Neuronal stem cell (in vitro differentiated cells): Measurements from ENCODE around the gene ACY1.
A peak's percentile ranks its signal among the peaks of the same experiment; 100 is the strongest.

ENCODE experiments used
- DNase-seq: peaks from one replicate; pipeline ENCODE4 v3.0.0-alpha.2; 2013; ENCODE audit warnings: low spot score
- H2AFZ ChIP-seq: one replicate; pipeline ENCODE4 v1.6.1; 2013; ENCODE audit warnings: mild to moderate bottlenecking, low read length, inconsistent platforms
- H2AK5ac ChIP-seq: 2 replicates; pipeline ENCODE4 v1.6.1; 2013; ENCODE audit warnings: low read depth, mild to moderate bottlenecking, inconsistent platforms, low read length, moderate library complexity, mixed read lengths
- H2BK120ac ChIP-seq: 2 replicates; pipeline ENCODE4 v1.6.1; 2013; ENCODE audit warnings: low read depth, mild to moderate bottlenecking, inconsistent platforms, low read length, moderate library complexity, mixed read lengths
- H2BK12ac ChIP-seq: one replicate; pipeline ENCODE4 v1.6.1; 2013; ENCODE audit warnings: low read length, inconsistent platforms
- H2BK15ac ChIP-seq: 2 replicates; pipeline ENCODE4 v1.6.1; 2013; ENCODE audit warnings: mild to moderate bottlenecking, low read length, inconsistent platforms, mixed read lengths
- H2BK5ac ChIP-seq: one replicate; pipeline ENCODE4 v1.6.1; 2013; ENCODE audit warnings: inconsistent platforms, mild to moderate bottlenecking, low read length, moderate library complexity
- H3K14ac ChIP-seq: one replicate; pipeline ENCODE4 v1.6.1; 2013; ENCODE audit warnings: low read length, inconsistent platforms
- H3K18ac ChIP-seq: 2 replicates; pipeline ENCODE4 v1.6.1; 2013; ENCODE audit warnings: low read length, inconsistent platforms
- H3K23ac ChIP-seq: 2 replicates; pipeline ENCODE4 v1.6.1; 2013; ENCODE audit warnings: low read depth, mild to moderate bottlenecking, mixed read lengths, low read length, inconsistent platforms; ENCODE audit not compliant: poor library complexity
- H3K27ac ChIP-seq: replicated peaks from 3 replicates; pipeline ENCODE4 v1.5.1; 2013; ENCODE audit warnings: low read length, inconsistent platforms
- H3K27me3 ChIP-seq, 3 experiments: 2 replicates each; pipeline ENCODE4 v1.6.1; 2013; ENCODE audit warnings: low read length in 3 of 3, mild to moderate bottlenecking in 2 of 3, inconsistent platforms in 1 of 3, low read depth in 1 of 3, mixed read lengths in 1 of 3, moderate library complexity in 1 of 3; ENCODE audit not compliant: control insufficient read depth in 3 of 3, insufficient read depth in 3 of 3
- H3K36me3 ChIP-seq, 2 donors: replicated peaks in 1 of 2; 2 replicates each; pipeline ENCODE4 v1.6.1; 2013; ENCODE audit warnings: low read length in 2 of 2; ENCODE audit not compliant: control insufficient read depth in 2 of 2, insufficient read depth in 2 of 2
- H3K4ac ChIP-seq: 2 replicates; pipeline ENCODE4 v1.6.1; 2013; ENCODE audit warnings: inconsistent platforms, mild to moderate bottlenecking, low read length, moderate library complexity
- H3K4me1 ChIP-seq, 2 donors: 1 replicate in 1 of 2; 2 replicates in 1 of 2; pipeline ENCODE4 v1.6.1; 2013; ENCODE audit warnings: low read length in 2 of 2, low read depth in 1 of 2; ENCODE audit not compliant: control insufficient read depth in 2 of 2, insufficient read depth in 1 of 2
- H3K4me2 ChIP-seq: one replicate; pipeline ENCODE4 v1.6.1; 2013; ENCODE audit warnings: mild to moderate bottlenecking, low read length, inconsistent platforms; ENCODE audit not compliant: insufficient read depth, poor library complexity, severe bottlenecking
- H3K4me3 ChIP-seq, 2 donors: 2 replicates each; pipeline ENCODE4 v1.5.1; 2013; ENCODE audit warnings: low read length in 2 of 2, mild to moderate bottlenecking in 2 of 2, inconsistent platforms in 1 of 2, moderate library complexity in 1 of 2
- H3K79me1 ChIP-seq: one replicate; pipeline ENCODE4 v1.6.1; 2013; ENCODE audit warnings: low read depth, mild to moderate bottlenecking, inconsistent platforms, low read length, moderate library complexity
- H3K9ac ChIP-seq: one replicate; pipeline ENCODE4 v1.6.1; 2013; ENCODE audit warnings: mild to moderate bottlenecking, low read depth, low read length, inconsistent platforms; ENCODE audit not compliant: poor library complexity
- H3K9me3 ChIP-seq, 2 donors: replicated peaks in 1 of 2; 2 replicates each; pipeline versions ENCODE3 to v1.6.1; 2013; ENCODE audit warnings: low read length in 2 of 2, mild to moderate bottlenecking in 2 of 2, inconsistent platforms in 1 of 2, low read depth in 1 of 2, mixed read lengths in 1 of 2, moderate library complexity in 1 of 2; ENCODE audit not compliant: control insufficient read depth in 2 of 2, insufficient read depth in 1 of 2
- H4K8ac ChIP-seq: one replicate; pipeline ENCODE4 v1.6.1; 2013; ENCODE audit warnings: low read depth, mild to moderate bottlenecking, inconsistent platforms, low read length, moderate library complexity
- H4K91ac ChIP-seq: one replicate; pipeline ENCODE4 v1.6.1; 2013; ENCODE audit warnings: low read length, low read depth, mild to moderate bottlenecking, inconsistent platforms; ENCODE audit not compliant: poor library complexity
- WGBS, 2 donors: extraction: QIAGEN DNeasy Blood & Tissue Kit; methylation state at CpG; one replicate each; pipeline ENCODE4 v1.1.7; 2013; ENCODE audit warnings: missing lambda C conversion rate in 2 of 2, mixed read lengths in 1 of 2; ENCODE audit not compliant: insufficient read length in 2 of 2, insufficient replicate concordance in 1 of 2; ENCODE audit errors: extremely low coverage in 2 of 2; 5-methylcytosine and 5-hydroxymethylcytosine counted together

Gene ACY1

GRCh38 chr3:51998774-51999173 lies 15.4 kb downstream of the ACY1 start:
- H2BK5ac ChIP-seq = no peak overlapping the region
- no peak overlapping the region for H3K4ac ChIP-seq
- no peak overlapping the region for H3K4me3 ChIP-seq
- H3K27me3 ChIP-seq = peaks cover 0 to 2% (median 0%) of the 10 kb centered on the region in 3 experiments
- peaks cover 30 to 35% of the 10 kb centered on the region in 2 donors for H3K4me1 ChIP-seq
- no peak overlapping the region for H2AFZ ChIP-seq
- no peak overlapping the region for H3K14ac ChIP-seq
- WGBS, 2 donors = no CpG with 5 or more reads among the region's 7 CpGs
- H2BK120ac ChIP-seq = no peak overlapping the region
- no peak overlapping the region for H4K8ac ChIP-seq
- no peak overlapping the region for H2AK5ac ChIP-seq
- H2BK15ac ChIP-seq = no peak overlapping the region
- no peaks in the 10 kb centered on the region for H3K9me3 ChIP-seq
- peaks cover 11 to 17% of the 10 kb centered on the region in 2 donors for H3K36me3 ChIP-seq
- no peak overlapping the region for H4K91ac ChIP-seq
- no peak overlapping the region for H3K23ac ChIP-seq
- H3K9ac ChIP-seq = no peak overlapping the region
- H3K79me1 ChIP-seq = peaks cover 3% of the 10 kb centered on the region
- DNase-seq = no peak
- no peak overlapping the region for H3K27ac ChIP-seq
- no peak overlapping the region for H3K4me2 ChIP-seq
- H3K18ac ChIP-seq = no peak overlapping the region
- H2BK12ac ChIP-seq = no peak overlapping the region

DNA sequence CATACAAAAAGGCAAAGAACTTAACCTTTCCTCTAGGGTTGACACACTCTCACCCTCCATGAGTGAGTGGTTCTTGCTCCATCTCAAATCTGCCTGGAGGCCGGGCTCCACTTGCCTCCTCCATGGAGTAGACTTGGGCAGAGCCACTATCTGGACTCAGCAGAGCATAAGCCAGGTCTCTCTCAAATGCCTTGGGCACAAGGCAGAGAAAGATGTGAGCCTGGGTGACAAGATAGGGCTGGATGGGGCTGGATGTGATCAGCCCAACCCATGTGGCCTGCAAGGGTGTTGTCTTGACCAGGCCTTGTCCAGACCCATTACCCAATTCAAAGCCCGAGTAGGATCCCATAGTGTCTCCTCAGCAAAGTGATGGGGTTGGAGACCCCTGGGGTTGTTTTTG lies 16.5 kb downstream of the ACY1 start:
- Histone ChIP-seq H2AFZ (no peak overlapping the region), H3K18ac (no peak overlapping the region), H2AK5ac (peak overlapping the region; percentile 1), H4K8ac (no peak overlapping the region), H4K91ac (no peak overlapping the region), H3K27me3 (peaks cover 0 to 2% (median 0%) of the 10 kb centered on the region in 3 experiments), H3K79me1 (no peaks in the 10 kb centered on the region), H3K4me2 (no peak overlapping the region), H2BK120ac (no peak overlapping the region), H3K9ac (no peak overlapping the region), H3K27ac (no peak overlapping the region), H2BK5ac (no peak overlapping the region), H3K14ac (no peak overlapping the region), H3K9me3 (no peaks in the 10 kb centered on the region), H3K4ac (no peak overlapping the region), H3K4me3 (no peak overlapping the region), H3K4me1 (peaks cover 32 to 37% of the 10 kb centered on the region in 2 donors), H3K23ac (no peak overlapping the region), H3K36me3 (peaks cover 2 to 6% of the 10 kb centered on the region in 2 donors), H2BK15ac (no peak overlapping the region), H2BK12ac (no peak overlapping the region)
- WGBS, 2 donors = no CpG with 5 or more reads among the region's 2 CpGs
- DNase-seq = no peak

- H3K18ac ChIP-seq = peak overlapping the region; percentile 82
- no peak overlapping the region for H3K14ac ChIP-seq
- H4K91ac ChIP-seq = no peak overlapping the region
- H3K9me3 ChIP-seq = no peaks in the 10 kb centered on the region
- no peak overlapping the region for H2BK12ac ChIP-seq
- H3K27ac ChIP-seq = peak overlapping the region; percentile 95
- peak overlapping the region; percentile 10 for H2BK120ac ChIP-seq
- H4K8ac ChIP-seq = no peak overlapping the region
- no peaks in the 10 kb centered on the region for H3K79me1 ChIP-seq
- H3K4me3 ChIP-seq = no peak overlapping the region
- H2BK5ac ChIP-seq = peak overlapping the region; percentile 43
- no CpG with 5 or more reads among the region's 18 CpGs for WGBS, 2 donors
- H3K4ac ChIP-seq = no peak overlapping the region
- DNase-seq = peak; percentile 90
- H3K27me3 ChIP-seq = peaks cover 0 to 2% (median 0%) of the 10 kb centered on the region in 3 experiments
- H2BK15ac ChIP-seq = peak overlapping the region; percentile 90
- peaks cover 45 to 53% of the 10 kb centered on the region in 2 donors for H3K4me1 ChIP-seq
- H2AK5ac ChIP-seq = peak overlapping the region; percentile 94
- H3K9ac ChIP-seq = no peak overlapping the region
- no peaks in the 10 kb centered on the region for H3K36me3 ChIP-seq
- peak overlapping the region; percentile 58 for H2AFZ ChIP-seq
- H3K4me2 ChIP-seq = no peak overlapping the region
- H3K23ac ChIP-seq = no peak overlapping the region
These were observed 18.2 kb downstream of the ACY1 start for GRCh38 chr3:52001443-52001974.

DNA sequence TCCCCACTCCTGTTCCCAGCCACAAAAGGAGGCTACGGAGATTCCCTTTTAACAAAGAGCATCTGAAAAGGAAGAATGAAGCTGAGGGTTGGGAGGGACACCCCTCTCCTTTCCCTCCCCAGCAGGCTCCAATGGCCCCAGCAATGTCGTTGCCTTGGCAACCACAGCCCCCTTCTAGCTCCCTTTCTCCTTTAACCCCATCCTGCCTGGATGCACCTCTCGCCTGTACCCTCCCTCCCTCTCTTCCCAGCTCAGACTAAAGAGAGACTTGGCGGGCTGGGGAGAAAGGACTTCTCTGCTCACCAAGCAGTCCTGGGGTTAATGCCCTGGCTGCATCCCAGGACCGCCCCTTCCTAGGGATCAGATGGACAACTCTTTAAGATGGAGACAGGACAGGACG lies 19.4 kb downstream of the ACY1 start:
- Histone ChIP-seq H2BK15ac (peak overlapping the region; percentile 90), H3K9me3 (no peaks in the 10 kb centered on the region), H3K36me3 (no peaks in the 10 kb centered on the region), H2AK5ac (no peak overlapping the region), H2BK12ac (peak overlapping the region; percentile 53), H2BK120ac (peak overlapping the region; percentile 10), H3K23ac (no peak overlapping the region), H2BK5ac (peak overlapping the region; percentile 80), H3K27ac (peak overlapping the region; percentile 95), H2AFZ (peak overlapping the region; percentile 58), H4K91ac (no peak overlapping the region), H3K4me1 (peaks cover 48 to 57% of the 10 kb centered on the region in 2 donors), H3K14ac (no peak overlapping the region), H3K9ac (no peak overlapping the region), H3K18ac (no peak overlapping the region), H4K8ac (no peak overlapping the region), H3K27me3 (peaks cover 0 to 2% (median 0%) of the 10 kb centered on the region in 3 experiments), H3K4me2 (peak overlapping the region; percentile 29), H3K79me1 (no peaks in the 10 kb centered on the region), H3K4me3 (peak overlapping the region in 1 of 2 donors; percentile 39), H3K4ac (no peak overlapping the region)
- peak; percentile 78 for DNase-seq
- WGBS, 2 donors = no CpG with 5 or more reads among the region's 6 CpGs
